Neural crest cell (in vitro differentiated cells): ENCODE results near the gene CACTIN. TPM values are rescaled to one million over a fixed set of nuclear protein-coding genes. Genes with fewer than 3 reads are reported as not detected.

ENCODE experiments used
- DNase-seq: peaks from one replicate; pipeline ENCODE4 v3.0.0; 2021; ENCODE audit warnings: low read depth, mixed read lengths, low spot score
- H3K27ac Mint-ChIP-seq: one replicate; pipeline ENCODE4 v1.8.0; 2021; ENCODE audit warnings: mild to moderate bottlenecking, mixed read lengths; ENCODE audit not compliant: unreplicated experiment
- H3K27me3 Mint-ChIP-seq: 2 replicates; pipeline ENCODE4 v1.8.0; 2021; ENCODE audit warnings: low read depth, mild to moderate bottlenecking, mixed read lengths
- H3K36me3 Mint-ChIP-seq: 2 replicates; pipeline ENCODE4 v1.8.0; 2021; ENCODE audit warnings: low read depth, mild to moderate bottlenecking, mixed read lengths
- H3K4me1 Mint-ChIP-seq: 2 replicates; pipeline ENCODE4 v1.8.0; 2021; ENCODE audit warnings: mixed read lengths
- H3K4me3 Mint-ChIP-seq: one replicate; pipeline ENCODE4 v1.8.0; 2021; ENCODE audit warnings: mild to moderate bottlenecking, mixed read lengths
- H3K9me3 Mint-ChIP-seq: 2 replicates; pipeline ENCODE4 v1.8.0; 2021; ENCODE audit warnings: mixed read lengths
- total RNA-seq: library from RNA; stranded (reverse); gene quantifications from 2 replicates; pipeline ENCODE4 v1.2.1, GENCODE V29; 2021
- TF ChIP-seq, protein P1 (sequence below): fragments of 200-600 bp; sonication (generic); conservative IDR thresholded peaks from 2 replicates; pipeline ENCODE4 v1.5.0; 2021; ENCODE audit warnings: antibody characterized with exemption, mild to moderate bottlenecking

Gene CACTIN
- total RNA-seq, 1 donor from 2014 or later = 33.5 TPM

GRCh38 chr19:3639479-3639878 is 12.9 kb upstream of the CACTIN start:
- Mint-ChIP-seq H3K27me3 (no peaks in the 10 kb centered on the region), H3K9me3 (no peaks in the 10 kb centered on the region), H3K4me1 (no peaks in the 10 kb centered on the region), H3K4me3 (no peak overlapping the region), H3K27ac (no peak overlapping the region), H3K36me3 (no peaks in the 10 kb centered on the region)
- DNase-seq = no peak
- TF ChIP-seq, protein P1, sequence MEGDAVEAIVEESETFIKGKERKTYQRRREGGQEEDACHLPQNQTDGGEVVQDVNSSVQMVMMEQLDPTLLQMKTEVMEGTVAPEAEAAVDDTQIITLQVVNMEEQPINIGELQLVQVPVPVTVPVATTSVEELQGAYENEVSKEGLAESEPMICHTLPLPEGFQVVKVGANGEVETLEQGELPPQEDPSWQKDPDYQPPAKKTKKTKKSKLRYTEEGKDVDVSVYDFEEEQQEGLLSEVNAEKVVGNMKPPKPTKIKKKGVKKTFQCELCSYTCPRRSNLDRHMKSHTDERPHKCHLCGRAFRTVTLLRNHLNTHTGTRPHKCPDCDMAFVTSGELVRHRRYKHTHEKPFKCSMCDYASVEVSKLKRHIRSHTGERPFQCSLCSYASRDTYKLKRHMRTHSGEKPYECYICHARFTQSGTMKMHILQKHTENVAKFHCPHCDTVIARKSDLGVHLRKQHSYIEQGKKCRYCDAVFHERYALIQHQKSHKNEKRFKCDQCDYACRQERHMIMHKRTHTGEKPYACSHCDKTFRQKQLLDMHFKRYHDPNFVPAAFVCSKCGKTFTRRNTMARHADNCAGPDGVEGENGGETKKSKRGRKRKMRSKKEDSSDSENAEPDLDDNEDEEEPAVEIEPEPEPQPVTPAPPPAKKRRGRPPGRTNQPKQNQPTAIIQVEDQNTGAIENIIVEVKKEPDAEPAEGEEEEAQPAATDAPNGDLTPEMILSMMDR = no peak

DNA sequence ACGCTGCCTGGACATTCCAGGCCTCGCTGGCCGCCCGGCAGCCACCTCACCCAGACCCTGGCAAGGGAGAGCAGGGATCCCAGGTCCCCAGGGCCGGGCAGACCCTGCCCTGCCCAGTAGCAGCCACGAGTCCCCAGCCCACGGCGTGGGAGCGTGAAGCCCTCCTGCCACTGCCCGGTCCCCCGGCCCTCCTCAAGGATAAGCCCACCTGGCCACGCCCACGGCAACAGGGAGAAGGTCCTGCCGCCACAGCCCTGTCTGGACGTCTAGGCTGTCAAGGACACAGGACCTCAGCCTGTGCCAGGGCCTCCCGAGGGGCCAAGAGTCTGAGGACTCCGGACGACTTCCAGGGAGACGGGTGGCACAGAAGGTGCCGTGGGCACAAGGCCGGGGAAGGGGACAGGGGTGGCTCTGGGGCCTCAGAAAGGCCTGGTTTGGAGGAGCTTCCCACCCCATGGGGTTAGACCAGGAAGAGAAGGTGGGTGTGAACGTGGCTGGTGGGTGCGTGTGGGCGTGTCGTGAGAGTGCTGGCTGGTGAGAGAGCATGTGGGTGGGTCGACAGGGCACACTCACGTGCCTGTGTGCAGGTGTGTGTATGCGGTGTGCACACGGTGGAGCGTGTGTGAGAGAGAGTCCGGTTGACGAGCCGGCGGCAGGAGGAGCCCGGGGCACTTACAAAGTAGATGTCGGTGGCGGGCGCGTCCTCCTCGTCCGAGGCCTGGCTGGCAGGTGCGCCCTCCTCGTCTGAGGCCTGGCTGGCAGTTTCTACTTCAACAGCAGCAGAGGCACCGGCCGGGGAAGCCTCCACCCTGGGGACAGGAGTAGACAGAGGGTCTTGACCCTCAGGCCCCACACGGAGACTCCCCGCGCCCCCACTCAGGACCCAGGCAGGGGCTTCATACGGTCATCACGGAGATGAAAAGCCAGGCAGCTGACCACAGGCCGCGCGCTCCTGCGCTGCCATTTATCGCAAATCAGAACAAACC is 11.9 kb upstream of the CACTIN start:
- no peak for DNase-seq
- H3K27ac Mint-ChIP-seq = no peak overlapping the region
- no peaks in the 10 kb centered on the region for H3K36me3 Mint-ChIP-seq
- H3K27me3 Mint-ChIP-seq = no peaks in the 10 kb centered on the region
- TF ChIP-seq, protein P1 = no peak
- H3K4me1 Mint-ChIP-seq = no peaks in the 10 kb centered on the region
- no peaks in the 10 kb centered on the region for H3K9me3 Mint-ChIP-seq
- H3K4me3 Mint-ChIP-seq = no peak overlapping the region

GRCh38 chr19:3637621-3638020 is 11.0 kb upstream of the CACTIN start:
- H3K4me3 Mint-ChIP-seq = no peak overlapping the region
- H3K9me3 Mint-ChIP-seq = no peaks in the 10 kb centered on the region
- no peaks in the 10 kb centered on the region for H3K36me3 Mint-ChIP-seq
- no peak overlapping the region for H3K27ac Mint-ChIP-seq
- no peak for DNase-seq
- no peaks in the 10 kb centered on the region for H3K27me3 Mint-ChIP-seq
- TF ChIP-seq, protein P1 = no peak
- H3K4me1 Mint-ChIP-seq = no peaks in the 10 kb centered on the region

GRCh38 chr19:3636962-3637361 is 10.4 kb upstream of the CACTIN start:
- no peak overlapping the region for H3K4me3 Mint-ChIP-seq
- H3K27me3 Mint-ChIP-seq = no peaks in the 10 kb centered on the region
- no peaks in the 10 kb centered on the region for H3K9me3 Mint-ChIP-seq
- no peaks in the 10 kb centered on the region for H3K4me1 Mint-ChIP-seq
- DNase-seq = no peak
- H3K36me3 Mint-ChIP-seq = no peaks in the 10 kb centered on the region
- TF ChIP-seq, protein P1 = no peak
- no peak overlapping the region for H3K27ac Mint-ChIP-seq

DNA sequence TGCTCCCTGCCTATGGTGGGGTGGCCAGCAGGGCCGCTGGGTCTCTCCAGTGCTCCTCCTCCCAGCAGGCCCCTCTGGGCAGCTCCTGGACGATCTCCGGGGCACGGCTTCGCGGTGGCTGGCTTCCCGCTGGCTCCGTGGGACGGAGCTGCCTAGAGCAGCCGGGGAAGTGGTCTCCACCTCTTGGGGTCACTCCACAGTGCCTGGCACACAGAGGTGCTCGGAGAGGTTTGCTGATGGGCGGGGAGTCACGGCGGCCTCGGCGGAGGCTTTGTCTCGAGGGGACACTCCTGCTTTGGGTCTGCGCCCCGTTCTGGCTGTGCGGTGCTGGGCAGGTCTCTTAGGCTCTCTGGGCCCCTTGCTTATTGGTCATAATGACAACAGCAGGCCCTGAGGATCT is 9.9 kb upstream of the CACTIN start:
- Mint-ChIP-seq H3K27ac (no peak overlapping the region), H3K4me3 (no peak overlapping the region), H3K4me1 (no peaks in the 10 kb centered on the region), H3K9me3 (no peaks in the 10 kb centered on the region), H3K27me3 (no peaks in the 10 kb centered on the region), H3K36me3 (no peaks in the 10 kb centered on the region)
- TF ChIP-seq, protein P1 = no peak
- no peak for DNase-seq
